Stimulated activated CD8-positive, alpha-beta memory T cell treated with anti-CD3 and anti-CD28 coated beads, Interleukin-7, amount 100 ng/mL, for 4 hours (primary cell): ENCODE data around the gene LAX1.
A peak's percentile ranks its signal among the peaks of the same experiment; 100 is the strongest.
"Not testable (repeated sequence)": the region's sequence is repeated elsewhere in the genome, so short reads cannot be mapped to it uniquely, and the experiment has no call there.

Source experiments
- DNase-seq, 2 donors: peaks; one replicate each; pipeline ENCODE4 v3.0.0-alpha.2; 2020; ENCODE audit warnings: low read depth in 2 of 2

The LAX1 gene

GRCh38 chr1:203768256-203768655 is 3.3 kb downstream of the LAX1 start:
- no peak for DNase-seq

GRCh38 chr1:203769505-203770343 is 4.7 kb downstream of the LAX1 start:
- DNase-seq = no peak

GRCh38 chr1:203771901-203772301 is 6.9 kb downstream of the LAX1 start:
- DNase-seq = no peak

- no peak for DNase-seq
Measured at GRCh38 chr1:203772836-203773235, 7.9 kb downstream of the LAX1 start.

GRCh38 chr1:203776636-203777035 is 11.7 kb downstream of the LAX1 start:
- no peak for DNase-seq

- no peak for DNase-seq
Measured at GRCh38 chr1:203777596-203777995, 12.6 kb downstream of the LAX1 start.

- DNase-seq = no peak
Measured at GRCh38 chr1:203778146-203778545, 13.2 kb downstream of the LAX1 start.

- DNase-seq = no peak
Measured at GRCh38 chr1:203778789-203779188, 13.8 kb downstream of the LAX1 start.

GRCh38 chr1:203781962-203782361 is 17.0 kb downstream of the LAX1 start:
- DNase-seq = no peak

GRCh38 chr1:203789966-203790365 is 25.0 kb downstream of the LAX1 start:
- DNase-seq = no peak

GRCh38 chr1:203791498-203791897 is 26.5 kb downstream of the LAX1 start:
- DNase-seq = no peak

GRCh38 chr1:203792486-203792885 is 27.5 kb downstream of the LAX1 start:
- DNase-seq = no peak

- DNase-seq = not testable (repeated sequence)
Measured at GRCh38 chr1:203793561-203793960, 28.6 kb downstream of the LAX1 start.

- no peak for DNase-seq
Measured at GRCh38 chr1:203794764-203795440, 29.9 kb downstream of the LAX1 start.

GRCh38 chr1:203795441-203796235 is 30.7 kb downstream of the LAX1 start, which contains the start of the genes ZBED6 and ZC3H11A:
Gene ZBED6, plus strand, starts transcription at chr1:203795623. Its CDS starts 1,900 bp downstream, at chr1:203797523.
Gene ZC3H11A, plus strand, starts transcription at chr1:203795623. Its CDS starts 21,448 bp downstream, at chr1:203817071.
- peak; percentile 98 to 99 for DNase-seq

- DNase-seq = peak in 1 of 2 donors; percentile 3
Measured at GRCh38 chr1:203796236-203796605, 31.2 kb downstream of the LAX1 start.

- no peak for DNase-seq
Measured at GRCh38 chr1:203797216-203797615, 32.2 kb downstream of the LAX1 start.

- no peak for DNase-seq
Measured at GRCh38 chr1:203797948-203798655, 33.1 kb downstream of the LAX1 start.

GRCh38 chr1:203799157-203799556 is 34.2 kb downstream of the LAX1 start:
- no peak for DNase-seq

GRCh38 chr1:203799971-203800370 is 35.0 kb downstream of the LAX1 start:
- no peak for DNase-seq

- DNase-seq = no peak
Measured at GRCh38 chr1:203805689-203806088, 40.7 kb downstream of the LAX1 start.

- DNase-seq = no peak
Measured at GRCh38 chr1:203807196-203807595, 42.2 kb downstream of the LAX1 start.
